HG03045 (cell line): ENCODE data around the gene HAT1.
"Not testable (repeated sequence)": the region's sequence is repeated elsewhere in the genome, so short reads cannot be mapped to it uniquely, and the experiment has no call there.

ENCODE experiments used
- ATAC-seq: cut with Tn5 transposase; IDR thresholded peaks from one replicate; pipeline ENCODE4 v1.9.1; 2021; ENCODE audit warnings: mild to moderate bottlenecking, moderate library complexity; ENCODE audit not compliant: unreplicated experiment

The HAT1 gene

GRCh38 chr2:171968509-171968908, 46.2 kb downstream of the HAT1 start:
- no peak for ATAC-seq

GRCh38 chr2:171972329-171972982, 50.2 kb downstream of the HAT1 start:
- ATAC-seq, result no peak

- no peak for ATAC-seq
These were observed 56.8 kb downstream of the HAT1 start for GRCh38 chr2:171979103-171979502.

GRCh38 chr2:171983924-171984323, 61.7 kb downstream of the HAT1 start:
- ATAC-seq, result not testable (repeated sequence)

- no peak for ATAC-seq
These were observed 62.8 kb downstream of the HAT1 start for GRCh38 chr2:171985076-171985475.

- ATAC-seq, result no peak
These were observed 64.5 kb downstream of the HAT1 start for GRCh38 chr2:171986778-171987177.

- ATAC-seq, result no peak
These were observed 68.8 kb downstream of the HAT1 start for GRCh38 chr2:171991027-171991426.

- ATAC-seq, result no peak
These were observed 73.3 kb downstream of the HAT1 start for GRCh38 chr2:171995586-171995985.

- ATAC-seq, result no peak
These were observed 73.8 kb downstream of the HAT1 start for GRCh38 chr2:171996021-171996420.

GRCh38 chr2:171997031-171997430, 74.8 kb downstream of the HAT1 start:
- not testable (repeated sequence) for ATAC-seq

- no peak for ATAC-seq
These were observed 76.9 kb downstream of the HAT1 start for GRCh38 chr2:171999161-171999560.

GRCh38 chr2:171999604-172000469, 77.6 kb downstream of the HAT1 start, which contains the start of gene METAP1D:
Gene METAP1D, plus strand, starts transcription at chr2:171999953. Its CDS starts 17 bp downstream, at chr2:171999970.
- peak; percentile 98 for ATAC-seq

- no peak for ATAC-seq
These were observed 78.6 kb downstream of the HAT1 start for GRCh38 chr2:172000696-172001361.

- no peak for ATAC-seq
These were observed 85.1 kb downstream of the HAT1 start for GRCh38 chr2:172007372-172007771.

GRCh38 chr2:172009823-172010222, 87.6 kb downstream of the HAT1 start:
- ATAC-seq, result no peak

- ATAC-seq, result no peak
These were observed 89.7 kb downstream of the HAT1 start for GRCh38 chr2:172011812-172012575.

- no peak for ATAC-seq
These were observed 90.6 kb downstream of the HAT1 start for GRCh38 chr2:172012677-172013391.

GRCh38 chr2:172013396-172013795, 91.1 kb downstream of the HAT1 start:
- no peak for ATAC-seq

GRCh38 chr2:172021074-172021931, 99.0 kb downstream of the HAT1 start:
- no peak for ATAC-seq
